HCT116 (cell line): ENCODE measurements around the gene PTGER1. TPM values are rescaled to one million over a fixed set of nuclear protein-coding genes. Genes with fewer than 3 reads are reported as not detected.

Experiments used
- ATAC-seq: fragments of 200-7000 bp; cut with Tn5 transposase; 2 replicates; pipeline ENCODE4 v1.9.1; 2020; ENCODE audit warnings: mild to moderate bottlenecking, moderate library complexity
- BruUV-seq: library from RNA; stranded (reverse); fragments of 400-500 nt; replicated peaks from 2 replicates; lab custom pipeline; 2021; lab: Mats Ljungman, UMichigan
- CTCF ChIA-PET: fragments of 300-600 bp; sonication (Branson Sonifier 250); formaldehyde crosslinking; loops from one replicate; lab custom pipeline; 2021; ENCODE audit warnings: antibody characterized with exemption; lab: Charles Lee
- POLR2A ChIA-PET: fragments of 300-600, 350-600 bp; sonication (Branson Sonifier 250); formaldehyde crosslinking; loops from one replicate; lab custom pipeline; 2021; ENCODE audit warnings: antibody characterized with exemption; lab: Charles Lee
- RAD21 ChIA-PET, 2 experiments: fragments of 300-600 bp; sonication (Branson Sonifier 250); formaldehyde crosslinking; loops; one replicate each; lab custom pipeline; 2023; ENCODE audit warnings: low total read pairs in 2 of 2; ENCODE audit not compliant: uncharacterized antibody in 2 of 2, unreplicated experiment in 2 of 2, low non-redundant PET in 1 of 2; lab: Charles Lee
- DNase-seq: peaks from one replicate; pipeline ENCODE4 v3.0.0-alpha.2; 2010; ENCODE audit warnings: low read depth, low spot score
- H2AFZ ChIP-seq: fragments of 200-600 bp; shearing (Covaris generic), sonication (generic); 2 replicates; pipeline ENCODE4 v1.6.1; 2017; ENCODE audit warnings: low read depth, mixed run types, mixed read lengths, antibody characterized with exemption, low read length; ENCODE audit not compliant: poor library complexity, severe bottlenecking
- H3K27ac ChIP-seq: 2 replicates; pipeline ENCODE4 v1.5.1; 2012; ENCODE audit warnings: low read depth, low read length
- H3K27me3 ChIP-seq: fragments of 200-600 bp; sonication (generic); 2 replicates; pipeline ENCODE4 v1.6.1; 2016; ENCODE audit warnings: mixed run types, low read length, mixed read lengths; ENCODE audit not compliant: insufficient read depth
- H3K36me3 ChIP-seq, 2 experiments: fragments of 200-500 bp in 1 of 2; fragments of 200-600 bp in 1 of 2; sonication (Bioruptor generic) in 1 of 2; sonication (generic) in 1 of 2; 2 replicates each; pipeline versions ENCODE4 v1.5.1 to v1.6.1; 2014 to 2016; ENCODE audit warnings: low read length in 2 of 2, inconsistent platforms in 1 of 2, mixed read lengths in 1 of 2, mixed run types in 1 of 2; ENCODE audit not compliant: insufficient read depth in 2 of 2, control insufficient read depth in 1 of 2
- H3K4me1 ChIP-seq, 2 experiments: fragments of 200-600 bp in 1 of 2; sonication (generic) in 1 of 2; 2 replicates each; pipeline versions ENCODE4 v1.5.1 to v1.6.1; 2012 to 2017; ENCODE audit warnings: low read length in 2 of 2, inconsistent platforms in 1 of 2, mild to moderate bottlenecking in 1 of 2, mixed read lengths in 1 of 2, mixed run types in 1 of 2, moderate library complexity in 1 of 2; ENCODE audit not compliant: insufficient read depth in 2 of 2, control insufficient read depth in 1 of 2
- H3K4me2 ChIP-seq: fragments of 200-600 bp; sonication (generic); 2 replicates; pipeline ENCODE4 v1.6.1; 2017; ENCODE audit warnings: mixed run types, low read length, mixed read lengths
- H3K4me3 ChIP-seq, 2 experiments: fragments of 200-600 bp in 1 of 2; sonication (generic) in 1 of 2; replicated peaks in 1 of 2; 2 replicates each; pipeline ENCODE4 v1.5.1; 2011 to 2016; ENCODE audit warnings: low read length in 2 of 2, control low read depth in 1 of 2, low read depth in 1 of 2, mild to moderate bottlenecking in 1 of 2, mixed read lengths in 1 of 2, mixed run types in 1 of 2
- H3K79me2 ChIP-seq: fragments of 200-600 bp; sonication (generic); 2 replicates; pipeline ENCODE4 v1.6.1; 2017; ENCODE audit warnings: mild to moderate bottlenecking, mixed run types, low read length, moderate library complexity, mixed read lengths; ENCODE audit not compliant: insufficient read depth
- H3K9ac ChIP-seq: fragments of 200-600 bp; sonication (generic); 2 replicates; pipeline ENCODE4 v1.6.1; 2016; ENCODE audit warnings: low read length, mixed read lengths
- H3K9me2 ChIP-seq: fragments of 200-600 bp; sonication (generic), shearing (Covaris generic); 2 replicates; pipeline ENCODE4 v1.6.1; 2017; ENCODE audit warnings: mixed run types, mild to moderate bottlenecking, moderate library complexity; ENCODE audit not compliant: insufficient read depth
- H3K9me3 ChIP-seq, 2 experiments: fragments of 200-500 bp in 1 of 2; fragments of 200-600 bp in 1 of 2; sonication (Bioruptor generic) in 1 of 2; sonication (generic) in 1 of 2; 2 replicates each; pipeline ENCODE4 v1.6.1; 2014 to 2017; ENCODE audit warnings: low read length in 2 of 2, mixed read lengths in 2 of 2, inconsistent platforms in 1 of 2, low read depth in 1 of 2, mild to moderate bottlenecking in 1 of 2, mixed run types in 1 of 2, moderate library complexity in 1 of 2; ENCODE audit not compliant: control insufficient read depth in 1 of 2, insufficient read depth in 1 of 2
- H4K20me1 ChIP-seq: fragments of 200-600 bp; sonication (generic), shearing (Covaris generic); 2 replicates; pipeline ENCODE4 v1.6.1; 2017; ENCODE audit warnings: mixed run types, mild to moderate bottlenecking, moderate library complexity; ENCODE audit not compliant: insufficient read depth
- CBX3 ChIP-seq: IDR thresholded peaks from 2 replicates; pipeline ENCODE4 v1.6.1; 2012; ENCODE audit warnings: low read depth
- EGR1 ChIP-seq: IDR thresholded peaks from 2 replicates; pipeline ENCODE4 v1.6.1; 2012; ENCODE audit warnings: low read depth
- ELF1 ChIP-seq: IDR thresholded peaks from 2 replicates; pipeline ENCODE4 v1.6.1; 2012; ENCODE audit warnings: low read depth, borderline replicate concordance
- EZH2 ChIP-seq: fragments of 200-600 bp; sonication (generic); IDR thresholded peaks from 2 replicates; pipeline ENCODE4 v1.6.1; 2017; ENCODE audit warnings: antibody characterized with exemption, mixed run types
- MAX ChIP-seq: IDR thresholded peaks from 2 replicates; pipeline ENCODE4 v1.6.1; 2012
- SRF ChIP-seq: IDR thresholded peaks from 2 replicates; pipeline ENCODE4 v1.6.1; 2012; ENCODE audit warnings: low read depth
- TCF7L2 ChIP-seq: IDR thresholded peaks from 2 replicates; pipeline ENCODE4 v1.7.0; 2011; ENCODE audit warnings: borderline replicate concordance, inconsistent platforms; ENCODE audit not compliant: insufficient read depth, insufficient read length; ENCODE audit errors: extremely low read depth
- ZBTB33 ChIP-seq: IDR thresholded peaks from 2 replicates; pipeline ENCODE4 v1.6.1; 2011; ENCODE audit warnings: mild to moderate bottlenecking, low read length, moderate library complexity; ENCODE audit not compliant: insufficient replicate concordance; ENCODE audit errors: extremely low read depth
- intact Hi-C: fragments of 100-400 bp; cut with micrococcal nuclease; formaldehyde crosslinking; loops from 2 replicates; pipeline ENCODE4 v1.10.0; 2022
- total RNA-seq: library from RNA; stranded (reverse); gene quantifications from one replicate; pipeline ENCODE4 v1.2.1, GENCODE V29; 2021; ENCODE audit not compliant: unreplicated experiment

Gene PTGER1
- total RNA-seq, 1 experiment from 2014 or later, result 1.1 TPM

- H3K4me1 ChIP-seq, result peaks cover 20 to 29% of the 10 kb centered on the region in 2 experiments
- H4K20me1 ChIP-seq, result no peaks in the 10 kb centered on the region
- no peak for ATAC-seq
- H3K4me2 ChIP-seq, result peak overlapping the region; percentile 79
- H3K36me3 ChIP-seq, result peaks cover 0 to 3% of the 10 kb centered on the region in 2 experiments; a peak in 2 of 4 replicates
- POLR2A ChIA-PET, result no interaction called here
- H3K27me3 ChIP-seq, result no peaks in the 10 kb centered on the region
- TF ChIP-seq ELF1 (no peak), MAX (no peak), EGR1 (no peak), ZBTB33 (no peak), EZH2 (no peak), CBX3 (no peak), SRF (no peak), TCF7L2 (no peak)
- TF ChIP-seq, all 23 proteins: peak for 0
- Histone ChIP-seq H3K79me2 (peaks cover 41% of the 10 kb centered on the region), H3K9me3 (no peaks in the 10 kb centered on the region), H3K9me2 (no peaks in the 10 kb centered on the region), H3K9ac (peak overlapping the region; percentile 86), H3K4me3 (peak overlapping the region; percentile 78 to 86), H3K27ac (peak overlapping the region; percentile 34), H2AFZ (no peak overlapping the region)
- no peak for DNase-seq
- intact Hi-C loops, result no loop called here
- TSS peak; percentile 59 for BruUV-seq
- CTCF ChIA-PET, result no interaction called here
- RAD21 ChIA-PET, result no interaction called here
Observed at GRCh38 chr19:14494411-14494810, 19.3 kb upstream of the PTGER1 start.
